HCT116 (cell line): ENCODE results near the gene ZNF524. TPM values are rescaled to one million over a fixed set of nuclear protein-coding genes. Genes with fewer than 3 reads are reported as not detected.

ENCODE experiments used
- ATAC-seq: fragments of 200-7000 bp; cut with Tn5 transposase; 2 replicates; pipeline ENCODE4 v1.9.1; 2020; ENCODE audit warnings: mild to moderate bottlenecking, moderate library complexity
- BruUV-seq: library from RNA; stranded (reverse); fragments of 400-500 nt; replicated peaks from 2 replicates; lab custom pipeline; 2021; lab: Mats Ljungman, UMichigan
- CTCF ChIA-PET: fragments of 300-600 bp; sonication (Branson Sonifier 250); formaldehyde crosslinking; loops from one replicate; lab custom pipeline; 2021; ENCODE audit warnings: antibody characterized with exemption; lab: Charles Lee
- POLR2A ChIA-PET: fragments of 300-600, 350-600 bp; sonication (Branson Sonifier 250); formaldehyde crosslinking; loops from one replicate; lab custom pipeline; 2021; ENCODE audit warnings: antibody characterized with exemption; lab: Charles Lee
- RAD21 ChIA-PET, 2 experiments: fragments of 300-600 bp; sonication (Branson Sonifier 250); formaldehyde crosslinking; loops; one replicate each; lab custom pipeline; 2023; ENCODE audit warnings: low total read pairs in 2 of 2; ENCODE audit not compliant: uncharacterized antibody in 2 of 2, unreplicated experiment in 2 of 2, low non-redundant PET in 1 of 2; lab: Charles Lee
- DNase-seq: peaks from one replicate; pipeline ENCODE4 v3.0.0-alpha.2; 2010; ENCODE audit warnings: low read depth, low spot score
- H2AFZ ChIP-seq: fragments of 200-600 bp; shearing (Covaris generic), sonication (generic); 2 replicates; pipeline ENCODE4 v1.6.1; 2017; ENCODE audit warnings: low read depth, mixed run types, mixed read lengths, antibody characterized with exemption, low read length; ENCODE audit not compliant: poor library complexity, severe bottlenecking
- H3K27ac ChIP-seq: 2 replicates; pipeline ENCODE4 v1.5.1; 2012; ENCODE audit warnings: low read depth, low read length
- H3K27me3 ChIP-seq: fragments of 200-600 bp; sonication (generic); 2 replicates; pipeline ENCODE4 v1.6.1; 2016; ENCODE audit warnings: mixed run types, low read length, mixed read lengths; ENCODE audit not compliant: insufficient read depth
- H3K36me3 ChIP-seq, 2 experiments: fragments of 200-500 bp in 1 of 2; fragments of 200-600 bp in 1 of 2; sonication (Bioruptor generic) in 1 of 2; sonication (generic) in 1 of 2; 2 replicates each; pipeline versions ENCODE4 v1.5.1 to v1.6.1; 2014 to 2016; ENCODE audit warnings: low read length in 2 of 2, inconsistent platforms in 1 of 2, mixed read lengths in 1 of 2, mixed run types in 1 of 2; ENCODE audit not compliant: insufficient read depth in 2 of 2, control insufficient read depth in 1 of 2
- H3K4me1 ChIP-seq, 2 experiments: fragments of 200-600 bp in 1 of 2; sonication (generic) in 1 of 2; 2 replicates each; pipeline versions ENCODE4 v1.5.1 to v1.6.1; 2012 to 2017; ENCODE audit warnings: low read length in 2 of 2, inconsistent platforms in 1 of 2, mild to moderate bottlenecking in 1 of 2, mixed read lengths in 1 of 2, mixed run types in 1 of 2, moderate library complexity in 1 of 2; ENCODE audit not compliant: insufficient read depth in 2 of 2, control insufficient read depth in 1 of 2
- H3K4me2 ChIP-seq: fragments of 200-600 bp; sonication (generic); 2 replicates; pipeline ENCODE4 v1.6.1; 2017; ENCODE audit warnings: mixed run types, low read length, mixed read lengths
- H3K4me3 ChIP-seq, 2 experiments: fragments of 200-600 bp in 1 of 2; sonication (generic) in 1 of 2; replicated peaks in 1 of 2; 2 replicates each; pipeline ENCODE4 v1.5.1; 2011 to 2016; ENCODE audit warnings: low read length in 2 of 2, control low read depth in 1 of 2, low read depth in 1 of 2, mild to moderate bottlenecking in 1 of 2, mixed read lengths in 1 of 2, mixed run types in 1 of 2
- H3K79me2 ChIP-seq: fragments of 200-600 bp; sonication (generic); 2 replicates; pipeline ENCODE4 v1.6.1; 2017; ENCODE audit warnings: mild to moderate bottlenecking, mixed run types, low read length, moderate library complexity, mixed read lengths; ENCODE audit not compliant: insufficient read depth
- H3K9ac ChIP-seq: fragments of 200-600 bp; sonication (generic); 2 replicates; pipeline ENCODE4 v1.6.1; 2016; ENCODE audit warnings: low read length, mixed read lengths
- H3K9me2 ChIP-seq: fragments of 200-600 bp; sonication (generic), shearing (Covaris generic); 2 replicates; pipeline ENCODE4 v1.6.1; 2017; ENCODE audit warnings: mixed run types, mild to moderate bottlenecking, moderate library complexity; ENCODE audit not compliant: insufficient read depth
- H3K9me3 ChIP-seq, 2 experiments: fragments of 200-500 bp in 1 of 2; fragments of 200-600 bp in 1 of 2; sonication (Bioruptor generic) in 1 of 2; sonication (generic) in 1 of 2; 2 replicates each; pipeline ENCODE4 v1.6.1; 2014 to 2017; ENCODE audit warnings: low read length in 2 of 2, mixed read lengths in 2 of 2, inconsistent platforms in 1 of 2, low read depth in 1 of 2, mild to moderate bottlenecking in 1 of 2, mixed run types in 1 of 2, moderate library complexity in 1 of 2; ENCODE audit not compliant: control insufficient read depth in 1 of 2, insufficient read depth in 1 of 2
- H4K20me1 ChIP-seq: fragments of 200-600 bp; sonication (generic), shearing (Covaris generic); 2 replicates; pipeline ENCODE4 v1.6.1; 2017; ENCODE audit warnings: mixed run types, mild to moderate bottlenecking, moderate library complexity; ENCODE audit not compliant: insufficient read depth
- ATF3 ChIP-seq: IDR thresholded peaks from 2 replicates; pipeline ENCODE4 v1.6.1; 2012
- CBX3 ChIP-seq: IDR thresholded peaks from 2 replicates; pipeline ENCODE4 v1.6.1; 2012; ENCODE audit warnings: low read depth
- CEBPB ChIP-seq: IDR thresholded peaks from 2 replicates; pipeline ENCODE4 v1.6.1; 2012; ENCODE audit warnings: low read depth
- CTCF ChIP-seq, 3 experiments: fragments of 200-600 bp in 1 of 3; sonication (generic) in 1 of 3; IDR thresholded peaks in 2 of 3; conservative IDR thresholded peaks in 1 of 3; 2 replicates each; pipeline ENCODE4 v1.5.1; 2012 to 2017; ENCODE audit warnings: low read depth in 2 of 3, low read length in 2 of 3, antibody characterized with exemption in 1 of 3, borderline replicate concordance in 1 of 3, control low read depth in 1 of 3, mild to moderate bottlenecking in 1 of 3, mixed read lengths in 1 of 3, mixed run types in 1 of 3, moderate library complexity in 1 of 3; ENCODE audit not compliant: insufficient read depth in 1 of 3
- EGR1 ChIP-seq: IDR thresholded peaks from 2 replicates; pipeline ENCODE4 v1.6.1; 2012; ENCODE audit warnings: low read depth
- EZH2 ChIP-seq: fragments of 200-600 bp; sonication (generic); IDR thresholded peaks from 2 replicates; pipeline ENCODE4 v1.6.1; 2017; ENCODE audit warnings: antibody characterized with exemption, mixed run types
- EZH2phosphoT487 ChIP-seq: fragments of 200-600 bp; IDR thresholded peaks from 2 replicates; pipeline ENCODE4 v1.6.1; 2018; ENCODE audit warnings: antibody characterized with exemption, borderline replicate concordance
- FOSL1 ChIP-seq: IDR thresholded peaks from 2 replicates; pipeline ENCODE4 v1.6.1; 2012; ENCODE audit warnings: low read depth
- JUND ChIP-seq: IDR thresholded peaks from 2 replicates; pipeline ENCODE4 v1.6.1; 2012
- MAX ChIP-seq: IDR thresholded peaks from 2 replicates; pipeline ENCODE4 v1.6.1; 2012
- POLR2AphosphoS5 ChIP-seq: IDR thresholded peaks from 2 replicates; pipeline ENCODE4 v1.6.1; 2011; ENCODE audit warnings: mild to moderate bottlenecking, low read depth, low read length, moderate library complexity
- RAD21 ChIP-seq: IDR thresholded peaks from 2 replicates; pipeline ENCODE4 v1.6.1; 2012; ENCODE audit warnings: low read depth, mild to moderate bottlenecking
- SRF ChIP-seq: IDR thresholded peaks from 2 replicates; pipeline ENCODE4 v1.6.1; 2012; ENCODE audit warnings: low read depth
- YY1 ChIP-seq: IDR thresholded peaks from 2 replicates; pipeline ENCODE4 v1.6.1; 2011; ENCODE audit warnings: low read length, low read depth, moderate library complexity, mild to moderate bottlenecking; ENCODE audit not compliant: insufficient replicate concordance; ENCODE audit errors: extremely low read depth
- ZBTB33 ChIP-seq: IDR thresholded peaks from 2 replicates; pipeline ENCODE4 v1.6.1; 2011; ENCODE audit warnings: mild to moderate bottlenecking, low read length, moderate library complexity; ENCODE audit not compliant: insufficient replicate concordance; ENCODE audit errors: extremely low read depth
- ZFX ChIP-seq: fragments of 450-650 bp; IDR thresholded peaks from 2 replicates; pipeline ENCODE4 v1.6.1; 2017
- intact Hi-C: fragments of 100-400 bp; cut with micrococcal nuclease; formaldehyde crosslinking; loops from 2 replicates; pipeline ENCODE4 v1.10.0; 2022
- total RNA-seq: library from RNA; stranded (reverse); gene quantifications from one replicate; pipeline ENCODE4 v1.2.1, GENCODE V29; 2021; ENCODE audit not compliant: unreplicated experiment

Gene ZNF524
- total RNA-seq, 1 experiment from 2014 or later = 17.2 TPM

- ChIA-PET CTCF (no interaction called here), RAD21 (no interaction called here), POLR2A (no interaction called here)
- 0 out of 4 replicates have a peak, but pooled peaks cover 0 to 3% of the 10 kb centered on the region in 2 experiments for H3K36me3 ChIP-seq
- H3K4me3 ChIP-seq = peak overlapping the region; percentile 9 to 17; a peak in 2 of 4 replicates
- intact Hi-C loops = loop anchor here (10.0 kb wide), 2 partner anchors 494 to 984 kb away; partner anchors contain the start of gene TNNT1
- no peaks in the 10 kb centered on the region for H3K27me3 ChIP-seq
- peak overlapping the region; percentile 96 for H3K27ac ChIP-seq
- H3K9ac ChIP-seq = no peak overlapping the region
- peaks cover 73% of the 10 kb centered on the region for H3K79me2 ChIP-seq
- H2AFZ ChIP-seq = no peak overlapping the region
- BruUV-seq = no TSS peak
- peak; percentile 26 for ATAC-seq
- H4K20me1 ChIP-seq = no peaks in the 10 kb centered on the region
- H3K9me3 ChIP-seq = no peaks in the 10 kb centered on the region
- no peaks in the 10 kb centered on the region for H3K9me2 ChIP-seq
- H3K4me1 ChIP-seq = peaks cover 24 to 60% of the 10 kb centered on the region in 2 experiments
- peak overlapping the region; percentile 75 for H3K4me2 ChIP-seq
- DNase-seq = no peak
- TF ChIP-seq ZFX (no peak), JUND (no peak), CBX3 (no peak; the same call in 1 of the 2 replicates), CTCF (IDR thresholded peaks at IDR 0.05 in 2 of 3, conservative IDR thresholded peaks at IDR 0.05 in 1 of 3; ENCODE audit: borderline replicate concordance in 1 of 3, insufficient read depth in 1 of 3, low read depth in 2 of 3, low read length in 2 of 3) (peak; percentile 78 to 85 (median 81)), EGR1 (no peak), FOSL1 (no peak), RAD21 (no peak), CEBPB (no peak), SRF (no peak), YY1 (peak; percentile 87), MAX (0 out of 2 replicates have a peak, but pooled peaks have one; percentile 28), EZH2 (no peak), ZBTB33 (no peak), POLR2AphosphoS5 (peak; percentile 45), ATF3 (no peak), EZH2phosphoT487 (no peak)
These were observed 38.8 kb downstream of the ZNF524 start for GRCh38 chr19:55638864-55639359.
